B cell (primary cell): ENCODE results near the gene ARL14.

Experiments used
- EZH2 ChIP-seq: IDR thresholded peaks from 2 replicates; pipeline ENCODE4 v1.6.1; 2012; ENCODE audit warnings: borderline replicate concordance, low read depth, mild to moderate bottlenecking, moderate library complexity, low read length; ENCODE audit not compliant: insufficient read depth, poor library complexity, severe bottlenecking
- TF ChIP-seq, protein P1 (sequence below): fragments of 200-600 bp; IDR thresholded peaks from one replicate; pipeline ENCODE4 v1.8.0; 2022; ENCODE audit warnings: antibody characterized with exemption, mild to moderate bottlenecking

DNA sequence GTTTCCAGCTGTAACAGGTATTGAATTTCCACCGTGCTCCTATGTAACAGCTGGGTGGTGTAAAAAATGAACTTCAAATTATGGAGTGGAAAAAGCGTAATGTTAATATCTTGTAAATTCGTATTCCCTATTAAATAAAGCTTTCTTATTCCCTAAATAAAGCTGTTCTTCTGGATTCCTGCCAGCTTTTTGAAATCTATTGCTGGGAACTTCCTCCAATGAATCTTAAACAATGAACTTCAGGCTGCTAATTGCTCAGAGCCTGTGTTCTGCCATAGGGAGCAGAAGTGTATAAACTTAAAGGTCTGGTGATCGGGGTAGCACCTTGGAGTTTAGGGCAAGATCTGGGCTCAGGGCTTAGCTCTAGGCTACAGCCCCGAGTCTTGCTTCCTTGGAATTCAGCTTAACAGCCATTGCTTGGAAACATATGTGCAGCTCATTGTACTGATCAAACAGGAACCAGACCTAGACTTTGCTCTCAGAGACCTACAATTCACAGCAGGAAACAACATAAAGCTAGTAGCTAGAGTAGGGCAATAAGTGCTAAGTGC lies 1.4 kb downstream of the ARL14 start:
- TF ChIP-seq, protein P1, sequence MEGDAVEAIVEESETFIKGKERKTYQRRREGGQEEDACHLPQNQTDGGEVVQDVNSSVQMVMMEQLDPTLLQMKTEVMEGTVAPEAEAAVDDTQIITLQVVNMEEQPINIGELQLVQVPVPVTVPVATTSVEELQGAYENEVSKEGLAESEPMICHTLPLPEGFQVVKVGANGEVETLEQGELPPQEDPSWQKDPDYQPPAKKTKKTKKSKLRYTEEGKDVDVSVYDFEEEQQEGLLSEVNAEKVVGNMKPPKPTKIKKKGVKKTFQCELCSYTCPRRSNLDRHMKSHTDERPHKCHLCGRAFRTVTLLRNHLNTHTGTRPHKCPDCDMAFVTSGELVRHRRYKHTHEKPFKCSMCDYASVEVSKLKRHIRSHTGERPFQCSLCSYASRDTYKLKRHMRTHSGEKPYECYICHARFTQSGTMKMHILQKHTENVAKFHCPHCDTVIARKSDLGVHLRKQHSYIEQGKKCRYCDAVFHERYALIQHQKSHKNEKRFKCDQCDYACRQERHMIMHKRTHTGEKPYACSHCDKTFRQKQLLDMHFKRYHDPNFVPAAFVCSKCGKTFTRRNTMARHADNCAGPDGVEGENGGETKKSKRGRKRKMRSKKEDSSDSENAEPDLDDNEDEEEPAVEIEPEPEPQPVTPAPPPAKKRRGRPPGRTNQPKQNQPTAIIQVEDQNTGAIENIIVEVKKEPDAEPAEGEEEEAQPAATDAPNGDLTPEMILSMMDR: no peak
- TF ChIP-seq EZH2: no peak
